ENCODE measurements around the gene GNPDA1. TPM values are rescaled to one million over a fixed set of nuclear protein-coding genes. Genes with fewer than 3 reads are reported as not detected.

GNPDA1 gene
- total RNA-seq, 1 donor from 2014 or later, result 25.1 TPM

- Histone ChIP-seq H3K9me3 (ENCODE audit: control insufficient read depth in 3 of 3, low read length in 3 of 3) (no peaks in the 10 kb centered on the region), H3K36me3 (ENCODE audit: control insufficient read depth in 3 of 3, insufficient read depth in 3 of 3, low read length in 3 of 3) (no peaks in the 10 kb centered on the region), H3K9ac (ENCODE audit: low read depth in 1 of 3, low read length in 3 of 3) (peak overlapping the region; percentile 81 to 88 (median 84)), H3K27me3 (ENCODE audit: control insufficient read depth in 3 of 3, insufficient read depth in 3 of 3, low read length in 3 of 3) (no peaks in the 10 kb centered on the region), H3K4me1 (ENCODE audit: control insufficient read depth in 3 of 3, insufficient read depth in 3 of 3, low read length in 3 of 3) (peaks cover 0 to 2% (median 0%) of the 10 kb centered on the region in 3 donors), H3K27ac (ENCODE audit: low read depth, low read length) (peak overlapping the region; percentile 87), H3K4me3 (ENCODE audit: low read length in 3 of 3) (peak overlapping the region; percentile 73 to 84 (median 81))
Measured at GRCh38 chr5:142024771-142025304, 12.0 kb upstream of the GNPDA1 start.

GRCh38 chr5:142023836-142024235, 11.0 kb upstream of the GNPDA1 start:
- no peaks in the 10 kb centered on the region for H3K27me3 ChIP-seq (ENCODE audit: control insufficient read depth in 3 of 3, insufficient read depth in 3 of 3, low read length in 3 of 3)
- H3K9me3 ChIP-seq (ENCODE audit: control insufficient read depth in 3 of 3, low read length in 3 of 3), result no peaks in the 10 kb centered on the region
- H3K4me1 ChIP-seq (ENCODE audit: control insufficient read depth in 3 of 3, insufficient read depth in 3 of 3, low read length in 3 of 3), result peaks cover 0 to 2% (median 0%) of the 10 kb centered on the region in 3 donors
- H3K9ac ChIP-seq (ENCODE audit: low read depth in 1 of 3, low read length in 3 of 3), result no peak overlapping the region
- H3K4me3 ChIP-seq (ENCODE audit: low read length in 3 of 3), result no peak overlapping the region
- H3K27ac ChIP-seq (ENCODE audit: low read depth, low read length), result no peak overlapping the region
- no peaks in the 10 kb centered on the region for H3K36me3 ChIP-seq (ENCODE audit: control insufficient read depth in 3 of 3, insufficient read depth in 3 of 3, low read length in 3 of 3)

GRCh38 chr5:142020122-142020659, 7.4 kb upstream of the GNPDA1 start:
- Histone ChIP-seq H3K36me3 (ENCODE audit: control insufficient read depth in 3 of 3, insufficient read depth in 3 of 3, low read length in 3 of 3) (no peaks in the 10 kb centered on the region), H3K27ac (ENCODE audit: low read depth, low read length) (no peak overlapping the region), H3K27me3 (ENCODE audit: control insufficient read depth in 3 of 3, insufficient read depth in 3 of 3, low read length in 3 of 3) (no peaks in the 10 kb centered on the region)

DNA sequence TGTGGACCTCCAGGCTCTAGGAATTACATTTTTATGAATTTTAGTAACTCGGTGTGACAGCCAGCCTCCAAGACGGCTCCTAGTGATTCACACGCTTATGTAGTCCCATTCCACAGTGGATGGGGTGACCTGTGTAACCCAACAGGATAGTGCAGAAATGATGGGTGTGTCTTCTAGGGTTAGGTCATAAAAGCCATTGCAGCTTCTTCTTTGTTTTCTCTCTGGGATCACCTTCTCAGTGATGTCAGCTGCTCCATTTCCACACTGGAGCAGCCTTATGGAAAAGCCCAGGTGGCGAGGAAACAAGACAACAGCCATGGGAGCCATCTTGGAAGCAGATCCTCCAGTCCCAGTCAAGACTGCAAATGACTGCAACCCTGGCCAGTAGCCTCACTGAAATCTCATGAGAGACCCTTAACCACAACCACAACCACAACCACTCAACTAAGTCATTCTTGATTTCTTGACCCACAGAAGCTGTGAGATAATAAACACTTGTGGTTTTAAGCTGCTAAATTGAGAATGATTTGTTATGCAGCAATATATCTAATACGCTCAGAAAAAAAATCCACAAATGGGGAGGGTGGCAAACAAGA, 5.1 kb upstream of the GNPDA1 start:
- Histone ChIP-seq H3K9ac (ENCODE audit: low read depth in 1 of 3, low read length in 3 of 3) (no peak overlapping the region), H3K4me1 (ENCODE audit: control insufficient read depth in 3 of 3, insufficient read depth in 3 of 3, low read length in 3 of 3) (peaks cover 12 to 23% (median 16%) of the 10 kb centered on the region in 3 donors), H3K4me3 (ENCODE audit: low read length in 3 of 3) (no peak overlapping the region), H3K36me3 (ENCODE audit: control insufficient read depth in 3 of 3, insufficient read depth in 3 of 3, low read length in 3 of 3) (no peaks in the 10 kb centered on the region), H3K27me3 (ENCODE audit: control insufficient read depth in 3 of 3, insufficient read depth in 3 of 3, low read length in 3 of 3) (no peaks in the 10 kb centered on the region), H3K9me3 (ENCODE audit: control insufficient read depth in 3 of 3, low read length in 3 of 3) (no peaks in the 10 kb centered on the region), H3K27ac (ENCODE audit: low read depth, low read length) (no peak overlapping the region)

More at GRCh38 chr5:142020122-142020659, 7.4 kb upstream of the GNPDA1 start:
- Histone ChIP-seq H3K4me1 (ENCODE audit: control insufficient read depth in 3 of 3, insufficient read depth in 3 of 3, low read length in 3 of 3) (peaks cover 0 to 8% (median 2%) of the 10 kb centered on the region in 3 donors), H3K9me3 (ENCODE audit: control insufficient read depth in 3 of 3, low read length in 3 of 3) (no peaks in the 10 kb centered on the region), H3K4me3 (ENCODE audit: low read length in 3 of 3) (no peak overlapping the region), H3K9ac (ENCODE audit: low read depth in 1 of 3, low read length in 3 of 3) (no peak overlapping the region)

- no peaks in the 10 kb centered on the region for H3K27me3 ChIP-seq (ENCODE audit: control insufficient read depth in 3 of 3, insufficient read depth in 3 of 3, low read length in 3 of 3)
- no peak overlapping the region for H3K4me3 ChIP-seq (ENCODE audit: low read length in 3 of 3)
- H3K4me1 ChIP-seq (ENCODE audit: control insufficient read depth in 3 of 3, insufficient read depth in 3 of 3, low read length in 3 of 3), result peaks cover 18 to 34% (median 24%) of the 10 kb centered on the region in 3 donors
- H3K27ac ChIP-seq (ENCODE audit: low read depth, low read length), result no peak overlapping the region
- H3K9me3 ChIP-seq (ENCODE audit: control insufficient read depth in 3 of 3, low read length in 3 of 3), result no peaks in the 10 kb centered on the region
- no peak overlapping the region for H3K9ac ChIP-seq (ENCODE audit: low read depth in 1 of 3, low read length in 3 of 3)
- H3K36me3 ChIP-seq (ENCODE audit: control insufficient read depth in 3 of 3, insufficient read depth in 3 of 3, low read length in 3 of 3), result peaks cover 0 to 3% (median 3%) of the 10 kb centered on the region in 3 donors
Measured at GRCh38 chr5:142016556-142016955, 3.7 kb upstream of the GNPDA1 start.

DNA sequence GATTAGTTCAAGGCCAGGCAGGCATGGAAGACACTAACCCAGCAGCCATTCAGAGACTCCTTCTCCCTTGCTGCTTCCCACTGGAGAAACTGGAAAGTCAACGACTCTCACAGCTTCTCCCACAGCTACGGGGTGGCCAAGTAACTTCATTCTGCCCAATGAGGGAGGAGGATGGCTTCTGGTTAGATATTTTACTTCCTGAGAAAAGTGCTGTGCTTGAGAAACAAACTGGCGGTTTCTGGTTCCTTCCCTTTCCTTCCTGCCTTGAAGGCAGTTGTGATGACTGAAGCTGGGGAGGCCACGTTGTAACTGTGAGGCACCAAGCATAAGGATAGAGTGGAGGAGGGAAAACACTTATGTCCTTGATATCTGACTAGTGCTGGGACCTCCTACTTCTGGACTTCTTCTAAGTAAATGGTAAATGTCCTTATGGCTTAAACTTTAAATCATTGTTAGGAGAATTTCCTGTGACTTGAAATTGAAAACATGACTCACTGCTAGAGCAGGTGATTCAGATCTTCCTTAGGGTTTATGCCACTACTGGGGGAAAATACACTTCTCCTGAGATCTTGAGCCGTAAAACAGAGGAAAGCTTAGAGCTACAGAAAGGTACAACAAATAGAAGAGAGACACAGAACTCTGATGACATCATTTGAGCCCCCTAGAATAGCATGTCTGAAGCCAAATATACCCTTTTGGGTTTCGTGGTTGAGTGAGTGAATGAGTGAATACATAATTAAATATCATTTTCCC, 3.1 kb upstream of the GNPDA1 start:
- peaks cover 18 to 35% (median 24%) of the 10 kb centered on the region in 3 donors for H3K4me1 ChIP-seq (ENCODE audit: control insufficient read depth in 3 of 3, insufficient read depth in 3 of 3, low read length in 3 of 3)

DNA sequence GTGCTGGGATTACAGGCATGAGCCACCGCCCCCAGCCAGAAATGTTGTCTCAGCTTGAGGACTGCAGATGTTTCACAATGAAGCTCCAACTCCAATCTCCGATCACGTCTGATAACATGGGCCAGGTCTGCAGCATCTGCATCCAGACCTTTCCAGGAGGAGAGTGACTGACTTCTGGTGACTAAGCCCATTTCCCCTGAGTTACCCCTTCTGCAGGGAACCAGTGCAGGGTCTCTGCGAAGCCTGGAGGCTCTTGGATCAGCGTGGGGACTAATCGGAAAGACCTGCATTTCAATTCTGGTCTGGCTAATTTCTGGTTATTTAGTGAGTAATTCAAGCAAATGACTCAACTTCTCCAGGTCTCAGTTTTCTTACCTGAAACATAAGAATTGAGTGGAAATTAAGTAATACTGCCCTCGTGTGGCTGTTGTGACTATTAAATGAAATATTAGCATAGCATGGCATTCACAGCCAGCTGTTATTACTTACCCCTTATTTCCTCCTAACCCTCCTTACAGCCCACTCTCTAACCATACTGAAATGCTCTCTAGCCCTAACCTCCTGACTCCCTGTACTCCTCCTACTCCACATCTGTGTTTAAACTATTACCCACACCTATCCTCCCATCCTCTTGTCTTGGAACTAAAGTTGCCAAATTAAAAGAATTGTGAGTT, 2.2 kb upstream of the GNPDA1 start:
- Histone ChIP-seq H3K36me3 (ENCODE audit: control insufficient read depth in 3 of 3, insufficient read depth in 3 of 3, low read length in 3 of 3) (peaks cover 2 to 5% (median 3%) of the 10 kb centered on the region in 3 donors), H3K27ac (ENCODE audit: low read depth, low read length) (no peak overlapping the region), H3K27me3 (ENCODE audit: control insufficient read depth in 3 of 3, insufficient read depth in 3 of 3, low read length in 3 of 3) (no peaks in the 10 kb centered on the region), H3K4me3 (ENCODE audit: low read length in 3 of 3) (no peak overlapping the region), H3K9me3 (ENCODE audit: control insufficient read depth in 3 of 3, low read length in 3 of 3) (no peaks in the 10 kb centered on the region), H3K4me1 (ENCODE audit: control insufficient read depth in 3 of 3, insufficient read depth in 3 of 3, low read length in 3 of 3) (peaks cover 18 to 35% (median 24%) of the 10 kb centered on the region in 3 donors), H3K9ac (ENCODE audit: low read depth in 1 of 3, low read length in 3 of 3) (no peak overlapping the region)

More for the DNA sequence above, 3.1 kb upstream of the GNPDA1 start:
- no peaks in the 10 kb centered on the region for H3K9me3 ChIP-seq (ENCODE audit: control insufficient read depth in 3 of 3, low read length in 3 of 3)
- H3K9ac ChIP-seq (ENCODE audit: low read depth in 1 of 3, low read length in 3 of 3), result no peak overlapping the region
- H3K4me3 ChIP-seq (ENCODE audit: low read length in 3 of 3), result no peak overlapping the region
- H3K27me3 ChIP-seq (ENCODE audit: control insufficient read depth in 3 of 3, insufficient read depth in 3 of 3, low read length in 3 of 3), result no peaks in the 10 kb centered on the region
- H3K36me3 ChIP-seq (ENCODE audit: control insufficient read depth in 3 of 3, insufficient read depth in 3 of 3, low read length in 3 of 3), result peaks cover 0 to 5% (median 3%) of the 10 kb centered on the region in 3 donors
- H3K27ac ChIP-seq (ENCODE audit: low read depth, low read length), result peak overlapping the region; percentile 17

DNA sequence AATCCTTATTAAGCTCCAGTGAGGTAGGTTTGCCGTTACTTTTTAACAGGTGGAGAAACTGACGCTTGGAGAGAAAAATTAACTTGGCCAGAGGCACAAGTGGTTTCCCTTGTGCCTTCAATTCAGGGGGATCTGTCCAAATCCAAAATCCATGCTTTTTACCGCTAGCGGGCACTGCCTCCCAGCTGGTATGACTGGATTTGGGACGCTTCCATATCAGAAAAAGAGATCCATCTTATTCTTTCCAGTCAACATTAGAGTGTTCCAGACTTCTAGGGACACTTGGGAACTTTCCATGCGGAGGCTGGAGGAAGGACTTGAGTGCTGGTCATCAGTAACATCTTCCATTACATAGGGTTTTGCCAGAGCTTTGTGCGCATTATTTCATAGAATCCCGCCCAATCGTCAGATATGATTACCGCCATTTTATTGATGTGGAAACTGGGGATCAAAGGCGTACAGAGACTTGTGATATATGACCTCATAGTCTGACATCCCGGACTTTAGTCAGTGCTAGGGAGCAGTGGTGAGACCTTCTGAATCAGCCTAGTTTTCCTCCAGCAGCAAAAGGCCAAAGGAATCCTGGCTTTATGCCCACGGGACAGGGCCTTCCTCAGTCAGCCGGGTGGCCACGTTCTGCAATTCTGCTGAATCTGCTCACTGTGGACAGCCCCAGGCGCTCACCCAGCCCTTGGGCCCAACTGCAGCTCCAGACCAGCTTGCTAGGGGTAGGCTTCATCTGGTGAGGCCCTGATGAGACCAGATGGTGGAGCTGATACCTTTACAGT, 1.1 kb upstream of the GNPDA1 start:
- peaks cover 3 to 11% (median 6%) of the 10 kb centered on the region in 3 donors for H3K36me3 ChIP-seq (ENCODE audit: control insufficient read depth in 3 of 3, insufficient read depth in 3 of 3, low read length in 3 of 3)
- H3K27ac ChIP-seq (ENCODE audit: low read depth, low read length), result peak overlapping the region; percentile 98
- H3K9ac ChIP-seq (ENCODE audit: low read depth in 1 of 3, low read length in 3 of 3), result peak overlapping the region; percentile 87 to 95 (median 91)
- no peaks in the 10 kb centered on the region for H3K27me3 ChIP-seq (ENCODE audit: control insufficient read depth in 3 of 3, insufficient read depth in 3 of 3, low read length in 3 of 3)
- H3K4me3 ChIP-seq (ENCODE audit: low read length in 3 of 3), result peak overlapping the region; percentile 77 to 92 (median 85)
- no peaks in the 10 kb centered on the region for H3K9me3 ChIP-seq (ENCODE audit: control insufficient read depth in 3 of 3, low read length in 3 of 3)
- peaks cover 18 to 35% (median 24%) of the 10 kb centered on the region in 3 donors for H3K4me1 ChIP-seq (ENCODE audit: control insufficient read depth in 3 of 3, insufficient read depth in 3 of 3, low read length in 3 of 3)

DNA sequence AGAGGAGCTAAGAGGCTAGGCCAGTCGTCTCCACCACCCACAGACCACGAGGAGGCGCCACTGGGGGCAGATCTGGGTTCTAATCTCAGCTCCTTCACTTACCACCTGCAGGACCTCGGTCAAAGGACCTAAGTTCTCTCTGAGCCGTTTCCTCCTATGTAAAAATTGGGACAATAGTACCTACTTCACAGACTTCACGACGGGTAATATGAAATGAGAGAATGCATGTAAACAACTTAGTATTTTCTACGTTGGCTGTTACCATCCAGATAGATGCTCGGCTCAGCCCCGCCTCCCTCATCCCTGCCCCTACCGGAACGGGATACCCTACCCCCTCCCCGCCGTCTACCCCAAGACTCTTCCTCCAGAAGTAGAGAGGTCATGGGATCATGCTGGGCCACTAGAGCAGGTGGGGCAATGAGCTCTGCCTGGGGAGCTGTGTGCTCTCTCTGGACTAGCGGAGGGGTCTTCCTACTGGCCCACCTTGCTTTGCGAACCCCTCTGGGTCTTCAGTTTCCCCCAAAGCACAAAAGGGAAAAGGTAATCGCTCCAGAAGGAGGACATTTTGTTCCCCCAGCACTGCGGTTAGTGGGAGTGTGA, 541 bp downstream of the GNPDA1 start:
- H3K4me3 ChIP-seq (ENCODE audit: low read length in 3 of 3), result peak overlapping the region; percentile 77 to 92 (median 85)
- peaks cover 18 to 35% (median 24%) of the 10 kb centered on the region in 3 donors for H3K4me1 ChIP-seq (ENCODE audit: control insufficient read depth in 3 of 3, insufficient read depth in 3 of 3, low read length in 3 of 3)
- H3K27me3 ChIP-seq (ENCODE audit: control insufficient read depth in 3 of 3, insufficient read depth in 3 of 3, low read length in 3 of 3), result no peaks in the 10 kb centered on the region
- no peaks in the 10 kb centered on the region for H3K9me3 ChIP-seq (ENCODE audit: control insufficient read depth in 3 of 3, low read length in 3 of 3)
- H3K27ac ChIP-seq (ENCODE audit: low read depth, low read length), result peak overlapping the region; percentile 98
- H3K9ac ChIP-seq (ENCODE audit: low read depth in 1 of 3, low read length in 3 of 3), result peak overlapping the region; percentile 72 to 95 (median 95)
- peaks cover 7 to 22% (median 14%) of the 10 kb centered on the region in 3 donors for H3K36me3 ChIP-seq (ENCODE audit: control insufficient read depth in 3 of 3, insufficient read depth in 3 of 3, low read length in 3 of 3)
